Fibroblast of upper back skin (primary cell): ENCODE measurements around the gene FHIT.

Experiments used
- DNase-seq: peaks from one replicate; pipeline ENCODE4 v3.0.0-alpha.2; 2013

Gene FHIT

DNA sequence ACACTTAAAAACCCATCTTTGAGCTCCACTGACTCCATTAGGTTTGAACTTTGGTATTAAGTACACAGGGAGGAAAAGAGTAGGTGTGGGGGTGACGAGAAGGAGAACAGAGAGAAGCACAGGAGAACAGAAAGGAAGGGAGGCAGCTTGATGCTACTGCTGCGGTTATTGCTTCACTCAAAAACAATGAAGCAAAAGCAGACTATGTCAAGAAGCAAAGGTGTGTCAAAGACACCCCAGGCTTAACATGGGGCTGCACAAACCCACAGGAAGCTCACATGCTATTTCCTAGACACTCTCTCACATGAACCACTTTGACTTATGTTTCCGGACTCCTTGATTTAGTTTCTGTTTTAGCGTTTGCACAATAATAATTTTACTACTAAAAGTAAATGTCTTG, 1240.5 kb downstream of the FHIT start:
- DNase-seq = no peak

DNA sequence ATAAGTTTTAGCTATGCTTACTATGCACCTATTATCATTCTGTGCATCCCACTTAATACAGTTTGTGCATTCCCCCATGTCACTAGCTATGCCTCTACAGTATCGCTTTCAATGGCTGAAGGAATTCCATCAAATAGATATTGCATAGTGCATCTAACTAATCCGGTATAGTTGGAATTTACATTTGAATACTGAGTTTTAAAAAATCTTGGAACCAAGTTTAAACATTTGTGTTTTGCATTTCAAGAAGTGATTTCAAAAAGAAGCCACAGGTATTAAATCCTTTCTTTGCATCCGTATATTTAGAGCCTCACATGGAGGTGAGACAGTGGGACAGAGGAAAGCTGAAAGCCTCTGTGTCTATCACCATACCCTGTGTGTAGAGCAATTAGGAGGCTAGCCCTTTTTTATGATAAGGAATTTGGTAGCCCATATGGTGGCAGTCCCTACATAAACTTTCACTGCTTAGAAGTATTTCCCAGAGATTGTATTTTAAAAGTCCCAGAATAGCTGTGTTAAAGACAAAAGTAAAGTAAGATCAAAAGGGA, 1241.2 kb downstream of the FHIT start:
- DNase-seq = no peak

DNA sequence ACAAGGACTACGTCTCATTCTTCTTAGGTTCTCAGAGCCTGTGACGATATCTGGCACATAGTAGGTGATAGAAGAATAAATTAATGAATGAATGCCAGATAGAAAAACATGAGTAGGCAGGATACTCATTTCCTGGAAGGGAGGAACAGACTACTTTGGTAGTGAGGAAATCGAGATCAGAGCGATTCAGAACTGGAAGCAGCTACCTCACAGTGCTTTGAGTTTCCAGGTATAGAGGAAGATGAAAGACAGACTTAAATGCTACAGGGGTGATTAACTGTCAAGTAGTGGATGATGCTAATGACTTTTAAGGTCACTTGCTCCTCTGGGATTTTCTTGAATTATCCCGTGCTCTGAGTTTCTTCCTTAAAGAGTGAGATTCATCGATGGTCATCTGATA, 1249.9 kb downstream of the FHIT start:
- no peak for DNase-seq

DNA sequence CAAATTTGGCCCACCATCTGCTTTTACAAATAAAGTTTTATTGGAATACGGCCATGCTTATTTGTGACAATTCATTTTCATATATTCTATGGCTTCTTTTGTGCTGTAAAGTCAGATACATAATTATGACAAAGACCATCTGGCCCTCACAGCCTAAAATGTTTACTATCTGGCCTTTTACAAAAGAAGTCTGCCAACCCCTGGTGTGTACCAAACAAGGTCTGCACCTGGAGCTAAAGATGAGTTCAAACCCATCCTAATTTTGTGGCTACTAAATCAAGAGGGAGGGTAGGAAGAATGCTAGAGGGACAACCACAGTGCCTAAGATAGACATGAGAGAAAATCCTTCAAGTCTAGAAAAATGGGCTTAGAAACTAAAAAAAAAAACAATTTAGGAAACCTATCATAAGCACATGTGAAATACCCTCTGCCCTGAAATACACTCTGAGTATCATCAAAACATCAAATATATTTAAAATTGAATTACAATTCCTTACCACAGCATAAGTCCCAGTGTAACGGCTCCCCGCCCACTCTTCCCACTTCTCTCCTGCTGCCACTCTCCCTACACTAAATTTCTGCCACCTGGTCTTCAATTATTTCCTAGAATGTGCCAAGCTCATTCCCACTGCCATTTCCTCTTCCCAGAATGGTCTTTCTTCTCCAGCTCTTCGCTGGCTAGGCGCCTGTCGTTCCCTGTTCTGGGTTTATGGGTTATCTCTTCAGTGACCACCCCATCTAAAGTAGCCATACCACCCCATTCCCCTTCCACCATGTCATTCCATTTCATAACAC, 1250.7 kb downstream of the FHIT start:
- no peak for DNase-seq

DNA sequence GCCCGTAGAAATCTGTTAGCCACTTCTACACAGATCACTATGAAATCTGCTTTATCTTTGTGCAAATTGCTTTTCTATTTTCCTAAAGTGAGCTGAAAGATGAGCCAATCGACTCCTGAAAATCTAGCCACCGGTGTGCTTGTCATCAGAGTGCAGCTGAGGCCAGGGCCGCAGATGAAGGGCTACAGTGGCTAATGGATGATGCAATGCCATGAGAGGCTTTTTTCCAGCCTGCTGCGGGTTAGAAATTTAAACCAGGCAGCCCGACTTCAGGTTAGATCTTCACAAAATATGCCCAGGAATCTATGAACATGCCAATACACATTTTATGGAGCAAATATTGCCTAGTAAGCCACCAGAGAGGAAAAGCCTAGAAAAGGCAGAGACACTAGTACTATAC, 1253.2 kb downstream of the FHIT start:
- peak; percentile 69 for DNase-seq

DNA sequence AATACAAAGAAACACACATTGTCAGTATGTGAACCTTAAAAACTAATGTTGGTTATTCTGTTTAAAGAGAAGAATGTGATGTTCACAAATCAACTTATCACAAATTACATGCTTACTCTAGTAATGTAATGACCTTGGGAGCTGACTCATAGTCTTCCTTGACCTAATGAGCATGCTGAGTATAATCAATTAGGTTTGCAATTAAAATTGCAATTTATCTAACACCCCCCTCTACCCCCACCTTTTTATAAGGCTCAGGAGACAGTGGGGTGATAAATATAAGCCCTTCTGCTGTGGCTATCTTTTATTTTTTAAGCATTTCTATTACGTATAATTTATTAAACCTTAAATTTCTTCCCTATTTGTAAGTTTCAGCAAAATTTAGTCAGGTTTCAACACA, 1253.7 kb downstream of the FHIT start:
- DNase-seq = no peak

DNA sequence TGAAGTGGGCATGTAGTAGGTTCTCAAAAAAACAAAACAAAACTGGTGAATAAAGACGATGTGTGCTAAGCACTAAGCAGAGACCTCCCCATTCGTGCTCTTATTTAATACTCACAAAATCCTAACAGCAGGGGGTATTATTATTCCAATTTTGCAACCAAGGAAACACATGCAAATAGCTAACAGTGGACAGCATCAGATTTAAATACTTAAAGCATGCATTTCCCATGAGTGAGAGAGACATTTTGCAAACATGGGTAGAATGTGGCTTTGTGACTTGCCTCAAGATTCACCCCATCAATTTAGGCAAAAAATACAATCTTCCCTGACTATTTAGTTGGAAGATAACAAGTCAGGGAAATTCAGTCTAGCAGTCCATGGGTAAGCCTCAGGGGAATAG, 1255.2 kb downstream of the FHIT start:
- peak; percentile 53 for DNase-seq

DNA sequence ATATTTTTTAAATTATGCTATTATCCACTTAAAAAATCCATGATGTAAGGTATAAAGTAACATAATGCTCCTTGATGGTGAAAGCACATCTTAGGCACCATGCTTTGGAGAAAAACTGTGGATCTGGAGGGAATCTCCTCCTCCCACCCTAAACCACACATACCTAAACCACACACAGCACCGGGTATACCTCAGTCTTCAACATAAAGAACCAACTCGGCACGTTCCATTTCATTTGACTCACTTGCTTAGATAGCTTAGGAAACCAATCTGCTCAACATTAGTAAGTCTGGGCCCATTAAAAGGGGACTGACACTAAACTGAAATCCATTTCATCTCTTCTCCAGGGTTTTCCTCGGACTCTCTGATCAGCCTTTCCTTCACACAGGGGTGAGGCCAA, 1255.7 kb downstream of the FHIT start:
- no peak for DNase-seq

DNA sequence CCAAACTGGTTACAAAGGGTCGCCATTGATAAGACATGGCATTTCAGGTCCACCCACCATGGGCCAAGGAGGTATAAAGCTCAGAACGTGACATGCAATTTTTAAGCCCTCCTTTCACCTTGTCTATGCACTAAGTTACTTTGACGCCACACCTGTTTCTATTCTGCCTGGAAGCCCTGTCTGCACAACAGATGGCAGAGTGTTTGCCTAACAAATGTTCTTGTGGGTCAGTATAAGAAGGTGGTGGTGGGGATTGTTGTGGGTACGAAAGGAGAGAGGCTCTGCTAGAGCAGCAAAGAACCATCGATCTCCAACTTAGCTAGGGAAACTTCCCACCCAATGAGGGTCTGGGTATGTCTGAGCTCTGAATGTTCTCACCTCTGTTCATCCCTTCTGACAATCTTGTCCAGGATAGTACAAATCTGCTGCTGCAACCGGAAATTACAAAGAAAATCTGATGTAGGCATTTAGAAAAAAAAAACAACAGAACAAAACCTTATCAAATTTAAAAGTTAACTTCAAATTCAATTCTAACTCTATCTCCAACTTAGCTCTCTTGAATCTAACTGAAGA, 1256.4 kb downstream of the FHIT start:
- no peak for DNase-seq

DNA sequence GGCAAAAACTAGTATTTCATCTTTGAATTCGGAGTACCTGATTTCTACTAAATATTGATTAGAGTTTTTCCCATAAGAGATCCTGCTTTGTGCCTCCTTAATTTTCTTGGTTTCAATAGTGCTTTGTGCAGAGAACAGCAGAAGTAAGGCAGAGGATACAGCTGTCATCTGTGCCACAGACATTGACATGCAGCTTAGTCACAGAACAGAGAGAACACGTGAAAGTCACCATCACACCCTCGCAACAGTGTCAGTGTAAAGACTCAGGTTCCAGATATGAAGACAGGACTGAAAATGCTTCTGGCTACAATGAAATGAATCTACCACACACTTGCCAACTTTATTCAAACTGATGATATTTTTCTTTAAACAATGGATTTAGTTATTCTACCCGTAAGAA, 1258.7 kb downstream of the FHIT start:
- no peak for DNase-seq

DNA sequence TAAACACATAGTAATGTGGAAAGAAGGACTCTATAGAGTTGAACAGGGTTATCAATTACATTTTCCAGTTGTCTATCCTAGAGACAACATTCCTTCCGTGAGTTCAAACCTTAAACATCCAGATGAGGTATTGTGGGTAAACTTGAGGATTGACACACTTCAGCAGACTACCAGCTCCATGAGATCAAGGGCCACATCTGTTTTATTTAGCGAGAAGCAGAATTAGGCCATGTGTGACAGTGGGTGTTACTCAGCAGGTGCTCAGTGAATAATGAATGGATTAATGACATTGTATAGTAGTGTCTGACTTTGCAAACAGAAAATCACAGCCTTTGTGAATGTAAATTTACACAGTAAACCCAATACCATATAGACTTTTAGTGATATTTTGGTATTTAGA, 1260.3 kb downstream of the FHIT start:
- no peak for DNase-seq

DNA sequence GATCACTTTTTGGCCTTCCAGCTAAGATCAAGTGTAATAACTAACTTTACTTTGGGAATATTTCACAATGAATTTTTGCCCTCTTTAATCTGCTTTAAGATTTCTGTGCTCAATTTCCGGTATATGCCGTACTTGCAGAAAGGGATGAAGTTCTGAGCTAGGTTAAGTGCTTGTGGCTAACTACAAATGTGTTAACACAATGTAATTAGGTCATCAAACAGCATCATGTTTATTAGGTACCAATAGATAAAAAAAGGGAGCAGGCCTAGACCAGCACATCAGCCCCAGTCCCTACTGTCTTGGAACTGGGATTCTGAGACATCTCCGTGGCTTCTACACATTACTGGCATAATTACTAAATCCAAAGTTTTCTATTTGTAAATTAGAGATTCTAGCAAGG, 1268.7 kb downstream of the FHIT start:
- no peak for DNase-seq

DNA sequence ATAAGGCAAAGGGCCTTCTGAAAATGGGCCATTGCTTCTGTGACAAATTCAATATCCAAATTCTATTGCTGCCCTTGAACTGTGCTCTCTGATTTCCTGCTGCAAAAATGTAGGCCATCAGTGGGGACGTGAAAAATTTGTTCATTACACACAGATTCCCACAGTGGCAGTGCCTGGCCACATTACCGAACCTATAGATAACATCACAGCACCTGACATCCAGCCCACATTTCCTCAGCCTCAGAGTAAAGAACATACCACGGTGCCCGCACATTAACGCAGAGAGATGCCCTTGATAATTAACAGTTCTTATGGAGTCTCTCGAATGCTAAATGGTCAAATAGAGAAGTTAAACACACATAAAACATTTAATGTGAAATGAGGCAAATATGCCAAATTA, 1269.9 kb downstream of the FHIT start:
- DNase-seq = no peak

DNA sequence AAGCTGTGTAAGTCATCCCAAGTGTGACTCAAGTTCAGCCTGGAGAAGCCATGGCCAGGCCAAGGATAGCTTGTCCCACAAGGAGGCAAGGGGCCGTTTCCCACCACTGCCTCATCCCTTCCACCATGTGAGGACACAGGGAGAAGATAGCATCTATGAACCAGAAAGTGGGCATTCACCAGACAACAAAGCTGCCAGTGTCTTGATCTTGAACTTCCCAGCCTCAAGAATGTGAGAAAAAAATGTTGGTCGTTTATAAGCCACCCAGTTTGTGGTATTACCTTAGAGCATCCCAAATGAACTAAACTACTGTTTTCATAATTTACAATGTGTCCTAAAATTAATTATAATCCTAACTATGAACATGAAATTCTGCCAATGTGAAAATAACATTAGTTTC, 1270.7 kb downstream of the FHIT start:
- DNase-seq = no peak

DNA sequence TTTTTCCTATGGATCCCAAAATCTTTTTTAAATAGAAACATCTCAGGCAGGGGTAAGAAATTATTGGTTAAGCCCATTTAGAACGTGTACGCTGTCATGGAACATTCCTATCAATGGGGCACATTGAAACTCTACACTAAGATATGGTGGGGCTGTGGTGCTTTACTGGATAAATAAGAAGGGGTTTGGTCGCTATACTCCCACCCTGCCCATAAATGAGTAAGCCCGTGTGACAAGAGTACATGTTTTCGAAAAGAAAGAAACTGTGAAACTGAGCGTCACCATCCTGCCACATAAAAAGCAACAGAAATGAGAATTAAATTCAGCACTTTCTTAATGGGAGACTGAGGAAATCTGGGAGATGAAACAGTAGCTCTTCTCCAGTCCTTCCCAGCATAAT, 1271.7 kb downstream of the FHIT start:
- DNase-seq = no peak

DNA sequence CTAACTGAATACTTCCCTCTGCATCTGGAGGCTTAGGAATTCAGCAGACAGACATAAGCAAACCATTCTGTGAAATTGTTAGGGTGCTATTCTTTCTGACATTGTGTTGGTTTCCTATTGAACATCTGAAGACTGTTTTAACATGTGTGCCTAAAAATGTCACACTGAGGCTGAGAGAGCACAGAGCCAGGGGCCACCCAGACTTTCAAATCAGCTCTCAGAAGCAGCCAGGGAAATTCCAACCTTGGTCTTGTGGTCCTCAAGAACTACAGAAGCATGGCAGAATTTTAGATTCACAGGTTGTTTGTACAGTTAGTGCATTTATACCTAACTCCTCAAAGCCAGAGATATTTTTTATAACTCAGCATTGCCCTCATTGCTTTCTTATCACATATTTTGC, 1272.3 kb downstream of the FHIT start:
- no peak for DNase-seq

DNA sequence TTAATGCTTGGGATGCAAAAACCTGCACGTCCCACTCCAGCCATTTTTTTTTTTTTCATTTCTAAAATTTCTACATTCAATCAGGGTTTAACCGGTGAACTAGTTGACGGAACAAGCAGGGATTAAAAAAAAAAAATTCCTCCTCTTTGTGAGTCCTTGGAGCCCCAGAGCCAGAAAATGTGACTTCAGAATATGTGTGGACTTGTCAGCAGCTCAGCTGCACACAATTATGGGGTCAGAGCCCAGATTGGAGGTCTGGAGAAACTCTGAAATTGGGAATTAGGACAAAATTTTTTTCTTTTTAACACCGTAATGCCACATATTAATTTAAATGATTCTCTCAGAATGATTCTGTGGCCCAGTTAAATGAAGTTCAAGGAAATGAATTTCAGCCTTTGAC, 1280.5 kb downstream of the FHIT start:
- DNase-seq = no peak

DNA sequence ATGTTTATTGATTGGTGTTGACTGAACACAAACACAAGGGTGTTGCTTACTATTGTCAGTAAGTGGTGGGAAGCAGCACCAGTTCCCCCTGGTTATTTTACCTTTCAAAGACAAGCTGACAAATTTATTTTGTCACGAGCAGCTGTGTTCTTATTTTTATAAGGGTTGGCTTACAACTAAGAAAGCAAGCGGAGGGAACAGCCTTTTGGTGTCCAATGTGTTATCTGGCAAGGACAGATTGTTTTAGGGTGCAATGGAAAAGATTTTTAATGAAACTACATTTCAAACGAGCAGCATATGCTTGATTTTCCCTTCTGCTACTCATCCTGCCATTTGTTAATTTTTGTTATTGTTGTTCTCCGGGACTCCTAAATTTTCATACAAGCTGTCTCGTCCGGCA, 1280.9 kb downstream of the FHIT start:
- DNase-seq = no peak

DNA sequence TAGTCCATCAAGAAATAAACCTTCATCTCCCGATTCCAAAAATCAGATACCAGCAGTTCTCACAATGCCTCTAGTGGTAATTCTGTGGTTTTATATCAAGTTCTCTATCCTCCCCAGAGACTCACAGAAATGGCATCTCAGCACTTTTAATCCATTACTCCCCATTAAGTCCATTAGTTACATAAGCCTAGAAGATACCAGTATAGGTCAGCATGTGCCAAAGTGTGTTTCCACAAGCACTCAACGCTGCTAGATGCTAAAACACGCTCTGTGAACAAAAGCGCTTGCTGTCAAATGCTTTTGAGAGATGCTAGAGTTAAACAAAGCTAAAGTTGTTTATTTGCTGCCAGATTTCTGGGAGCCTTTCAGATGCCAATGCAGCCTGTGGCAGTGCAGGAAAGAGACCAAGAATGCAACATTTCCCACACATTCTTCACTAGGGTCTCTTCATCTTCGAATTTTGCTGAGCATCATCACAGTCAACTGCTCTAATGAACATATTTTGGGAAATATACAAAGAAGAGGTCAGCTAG, 1282.7 kb downstream of the FHIT start:
- DNase-seq = no peak

DNA sequence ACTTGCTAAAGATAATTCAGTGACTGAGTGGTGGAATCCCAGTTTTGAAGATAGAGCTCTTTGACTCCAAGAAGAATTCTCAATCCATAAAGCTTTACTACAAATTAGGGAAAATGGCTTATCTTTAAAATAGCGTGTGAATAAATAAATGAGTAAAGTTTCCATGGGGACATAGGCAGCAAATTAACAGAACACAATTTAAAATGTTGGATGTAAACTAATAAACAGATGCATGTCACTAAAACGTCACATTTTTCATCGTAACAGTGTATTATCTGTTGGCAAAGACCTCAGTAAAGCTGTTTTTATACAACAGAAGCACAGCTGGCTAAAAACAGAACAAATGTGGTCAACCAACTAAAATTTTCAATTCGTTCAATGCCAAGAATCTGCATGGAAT, 1287.6 kb downstream of the FHIT start:
- no peak for DNase-seq

DNA sequence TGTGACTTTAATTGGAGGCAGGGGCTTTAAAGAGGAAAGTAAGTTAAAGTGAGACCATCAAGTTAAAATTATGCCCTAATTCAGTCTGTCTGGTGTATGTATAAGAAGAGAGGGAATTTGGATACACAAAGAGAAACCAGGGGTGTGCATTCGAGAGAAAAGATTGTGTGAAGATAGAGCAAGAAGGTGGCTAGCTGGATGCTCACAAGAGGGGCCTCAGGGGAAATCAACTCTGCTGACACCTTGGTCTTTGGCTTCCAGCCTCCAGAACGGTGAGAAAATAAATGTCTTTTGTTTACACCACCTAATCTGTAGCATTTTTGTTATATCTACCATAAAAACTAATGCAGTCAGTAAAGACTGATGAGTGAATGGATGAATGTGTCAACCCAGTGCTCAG, 1294.1 kb downstream of the FHIT start:
- DNase-seq = no peak

DNA sequence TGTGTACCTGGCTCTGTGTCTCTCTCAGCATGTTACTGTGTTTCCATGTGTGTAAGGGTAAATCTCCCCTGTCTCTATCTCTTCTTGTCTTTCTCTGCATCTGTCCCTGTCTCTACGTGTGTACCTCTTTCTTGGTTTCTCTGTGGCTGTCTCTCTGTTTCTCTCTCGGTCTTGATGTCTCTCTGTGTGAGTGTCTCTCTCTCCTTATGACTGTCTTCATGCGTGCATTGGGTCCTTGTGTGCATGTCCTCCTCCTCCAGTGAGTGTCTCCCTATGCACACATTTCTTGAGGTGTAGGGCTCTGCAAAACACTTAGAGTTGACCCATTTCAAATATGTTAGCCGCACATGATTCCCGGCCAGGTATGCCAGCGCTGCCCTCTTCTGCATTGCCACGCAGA, 1298.1 kb downstream of the FHIT start:
- DNase-seq = no peak

DNA sequence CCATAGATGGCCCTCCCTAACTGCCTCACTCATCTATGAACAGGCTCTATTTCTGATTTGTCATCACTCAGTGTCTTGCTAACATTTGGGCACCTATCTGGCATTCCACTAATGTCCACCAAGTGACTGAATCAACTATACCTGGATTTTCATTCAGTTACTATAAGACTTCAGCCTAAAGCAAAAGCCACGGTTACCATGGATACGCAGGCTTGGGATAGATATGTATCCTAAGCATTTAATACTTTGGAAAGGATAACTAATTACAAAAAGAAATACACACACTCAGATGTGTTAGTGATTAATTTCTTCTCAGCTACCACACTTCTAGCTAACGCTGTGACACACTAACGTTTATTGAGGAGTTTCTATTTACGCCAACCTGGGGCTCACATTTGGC, 1301.9 kb downstream of the FHIT start:
- DNase-seq = no peak

DNA sequence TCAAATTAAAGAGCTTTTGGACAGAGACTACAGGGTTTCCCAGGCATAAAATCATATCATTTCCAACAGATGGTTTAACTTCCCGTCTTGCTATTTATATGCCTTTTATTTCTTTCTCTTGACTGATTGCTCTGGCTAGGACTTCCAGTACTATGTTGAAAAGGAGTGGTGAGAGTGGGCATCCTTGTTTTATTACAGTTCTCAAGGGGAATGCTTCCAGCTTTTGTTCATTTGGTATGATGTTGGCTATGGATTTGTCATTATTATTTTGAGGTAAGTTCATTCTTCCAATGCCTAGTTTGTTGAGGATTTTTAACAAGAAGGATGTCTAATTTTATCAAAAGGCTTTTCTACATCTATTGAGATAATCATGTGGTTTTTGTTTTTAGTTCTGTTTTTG, 1304.9 kb downstream of the FHIT start:
- DNase-seq = no peak

DNA sequence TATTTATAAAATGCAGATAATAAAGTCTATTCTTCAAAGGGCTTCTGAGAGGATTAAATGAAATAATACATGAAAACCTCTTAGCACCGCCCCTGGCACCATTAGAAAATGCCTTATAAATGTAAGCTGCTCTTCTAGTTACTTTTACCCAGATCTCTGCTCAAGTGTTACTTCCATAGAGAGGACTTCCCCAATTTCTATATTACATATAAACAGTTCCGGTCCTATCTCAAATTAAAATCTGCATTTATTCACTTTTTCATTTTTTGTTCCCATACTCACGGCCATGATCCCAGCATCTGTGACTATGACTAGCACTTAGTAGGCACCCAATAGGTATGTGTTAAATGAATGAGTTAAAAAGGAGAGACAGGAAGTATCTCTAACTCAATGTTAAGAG, 1310.5 kb downstream of the FHIT start:
- no peak for DNase-seq
